ENCODE results near the gene NTN4.

DNA sequence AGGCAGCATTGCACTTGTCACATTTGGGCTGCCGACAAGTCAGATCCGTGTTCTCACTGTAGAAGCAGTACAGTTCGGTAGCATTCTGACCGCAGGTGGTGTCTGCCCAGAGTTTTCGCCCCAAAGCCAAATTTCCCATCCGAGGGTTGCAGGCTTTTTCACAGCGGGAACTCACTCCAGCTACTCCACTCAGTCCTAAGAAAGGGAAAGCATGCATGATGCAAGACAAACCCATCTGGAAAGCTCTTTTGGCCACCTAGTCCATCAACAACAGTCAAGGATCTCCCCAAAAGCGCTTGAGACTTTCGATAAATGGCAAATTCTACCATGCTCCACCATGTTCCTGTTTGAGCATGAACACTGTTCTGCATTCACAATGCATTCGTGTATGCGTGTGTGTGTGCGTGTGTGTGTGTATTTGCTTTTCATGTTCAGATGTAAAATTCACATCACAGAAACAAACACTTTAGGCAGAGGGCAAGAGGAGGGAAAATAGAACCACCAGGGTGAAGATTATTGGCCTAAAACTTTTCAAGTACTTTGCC is 3.2 kb downstream of the NTN4 start:
- TF ChIP-seq, protein P1, sequence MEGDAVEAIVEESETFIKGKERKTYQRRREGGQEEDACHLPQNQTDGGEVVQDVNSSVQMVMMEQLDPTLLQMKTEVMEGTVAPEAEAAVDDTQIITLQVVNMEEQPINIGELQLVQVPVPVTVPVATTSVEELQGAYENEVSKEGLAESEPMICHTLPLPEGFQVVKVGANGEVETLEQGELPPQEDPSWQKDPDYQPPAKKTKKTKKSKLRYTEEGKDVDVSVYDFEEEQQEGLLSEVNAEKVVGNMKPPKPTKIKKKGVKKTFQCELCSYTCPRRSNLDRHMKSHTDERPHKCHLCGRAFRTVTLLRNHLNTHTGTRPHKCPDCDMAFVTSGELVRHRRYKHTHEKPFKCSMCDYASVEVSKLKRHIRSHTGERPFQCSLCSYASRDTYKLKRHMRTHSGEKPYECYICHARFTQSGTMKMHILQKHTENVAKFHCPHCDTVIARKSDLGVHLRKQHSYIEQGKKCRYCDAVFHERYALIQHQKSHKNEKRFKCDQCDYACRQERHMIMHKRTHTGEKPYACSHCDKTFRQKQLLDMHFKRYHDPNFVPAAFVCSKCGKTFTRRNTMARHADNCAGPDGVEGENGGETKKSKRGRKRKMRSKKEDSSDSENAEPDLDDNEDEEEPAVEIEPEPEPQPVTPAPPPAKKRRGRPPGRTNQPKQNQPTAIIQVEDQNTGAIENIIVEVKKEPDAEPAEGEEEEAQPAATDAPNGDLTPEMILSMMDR (IDR thresholded peaks at IDR 0.05 in 4 of 5, conservative IDR thresholded peaks at IDR 0.05 in 1 of 5) = no peak
- no peak for TF ChIP-seq POLR2A (IDR thresholded peaks at IDR 0.05)
